ENCODE results near the gene MAP3K12.

DNA sequence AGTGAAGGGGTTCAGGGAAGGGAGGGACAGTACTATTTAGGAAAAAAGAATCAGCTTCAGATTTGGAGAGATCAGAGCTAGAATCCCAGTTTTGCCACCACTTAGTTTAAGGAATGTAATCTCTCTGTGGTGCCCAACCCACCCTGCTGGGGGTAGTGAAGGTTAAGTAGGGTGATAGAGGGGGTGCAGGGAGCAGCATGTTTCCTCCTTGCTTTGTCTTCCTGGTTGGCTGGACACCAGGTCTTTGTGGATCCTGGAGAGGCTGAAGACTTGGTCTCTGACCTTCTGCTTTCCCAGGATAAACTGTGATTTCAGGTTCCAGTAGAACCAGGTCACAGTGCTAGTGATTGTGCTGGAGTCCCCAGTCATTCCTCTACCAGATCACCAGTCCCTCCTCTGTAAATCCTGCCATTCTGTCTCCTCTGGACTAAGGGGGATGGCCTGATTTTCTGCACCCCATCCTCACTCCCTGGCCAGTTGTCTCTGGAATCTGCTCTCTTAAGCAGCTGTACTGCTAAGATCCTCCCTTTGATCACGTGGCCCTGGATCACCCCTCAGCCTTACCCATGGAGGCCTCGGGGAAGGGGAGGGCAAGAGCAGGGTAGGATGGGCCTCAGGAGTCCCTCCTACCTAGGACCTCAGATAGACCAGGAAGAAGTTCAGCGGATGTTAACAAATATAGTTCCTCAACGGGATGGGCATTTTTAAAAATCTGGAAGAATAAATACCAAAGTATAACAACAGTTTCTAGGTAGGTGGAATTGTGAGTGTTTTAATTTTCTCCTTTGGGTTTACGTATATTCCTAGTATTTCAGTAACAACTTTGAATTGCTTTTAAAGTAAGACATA lies 3.1 kb downstream of the MAP3K12 start:
- TF ChIP-seq FOXM1 (IDR thresholded peaks at IDR 0.05; ENCODE audit: borderline replicate concordance, low read depth), result no peak
- no peak for TF ChIP-seq EP300 (IDR thresholded peaks at IDR 0.05; ENCODE audit: borderline replicate concordance)
- no peak for TF ChIP-seq NFIC (IDR thresholded peaks at IDR 0.05)
- TF ChIP-seq RAD21 (IDR thresholded peaks at IDR 0.05; ENCODE audit: low read depth), result no peak
- TF ChIP-seq, protein P1, sequence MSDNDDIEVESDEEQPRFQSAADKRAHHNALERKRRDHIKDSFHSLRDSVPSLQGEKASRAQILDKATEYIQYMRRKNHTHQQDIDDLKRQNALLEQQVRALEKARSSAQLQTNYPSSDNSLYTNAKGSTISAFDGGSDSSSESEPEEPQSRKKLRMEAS (IDR thresholded peaks at IDR 0.05), result no peak
- TF ChIP-seq EGR1 (IDR thresholded peaks at IDR 0.05), result no peak

Data from Ishikawa (cell line).